OCI-LY1 (cell line): Measurements from ENCODE around the gene ATP2B2.

Experiments
- H2AFZ ChIP-seq: fragments of 200-600 bp; sonication (generic), shearing (Covaris generic); 2 replicates; pipeline ENCODE4 v1.6.0; 2014; ENCODE audit warnings: antibody characterized with exemption, mild to moderate bottlenecking, low read length
- H3F3A ChIP-seq: fragments of 200-600 bp; sonication (generic), shearing (Covaris generic); 2 replicates; pipeline ENCODE4 v1.6.0; 2014; ENCODE audit warnings: mild to moderate bottlenecking, antibody characterized with exemption, low read length, moderate library complexity; ENCODE audit not compliant: insufficient read depth
- H3K27ac ChIP-seq: fragments of 200-600 bp; sonication (generic); 2 replicates; pipeline ENCODE4 v1.5.1; 2014; ENCODE audit warnings: low read length, mixed run types, mild to moderate bottlenecking, low read depth; ENCODE audit not compliant: poor library complexity, severe bottlenecking
- H3K27me3 ChIP-seq: fragments of 200-600 bp; sonication (generic); 2 replicates; pipeline ENCODE4 v1.6.0; 2014; ENCODE audit warnings: antibody characterized with exemption, mild to moderate bottlenecking, low read length, moderate library complexity; ENCODE audit not compliant: insufficient read depth
- H3K36me3 ChIP-seq: fragments of 200-600 bp; sonication (generic); 2 replicates; pipeline ENCODE4 v1.6.1; 2014; ENCODE audit warnings: mild to moderate bottlenecking, antibody characterized with exemption, low read length, moderate library complexity, mixed read lengths; ENCODE audit not compliant: insufficient read depth
- H3K4me1 ChIP-seq: fragments of 200-600 bp; sonication (generic); 2 replicates; pipeline ENCODE4 v1.5.1; 2014; ENCODE audit warnings: mild to moderate bottlenecking, low read length, moderate library complexity; ENCODE audit not compliant: insufficient read depth, severe bottlenecking
- H3K4me2 ChIP-seq: fragments of 200-600 bp; sonication (generic), shearing (Covaris generic); 2 replicates; pipeline ENCODE4 v1.6.1; 2014; ENCODE audit warnings: low read length
- H3K4me3 ChIP-seq: fragments of 200-600 bp; sonication (generic); 2 replicates; pipeline ENCODE4 v1.5.1; 2014; ENCODE audit warnings: low read length, low read depth, mild to moderate bottlenecking, mixed read lengths; ENCODE audit not compliant: poor library complexity, severe bottlenecking
- H3K79me2 ChIP-seq: fragments of 200-600 bp; shearing (Covaris generic); 2 replicates; pipeline ENCODE4 v1.6.1; 2016; ENCODE audit warnings: mixed run types, low read length, mixed read lengths; ENCODE audit not compliant: insufficient read depth
- H3K9ac ChIP-seq: fragments of 200-600 bp; sonication (generic), shearing (Covaris generic); 2 replicates; pipeline ENCODE4 v1.6.1; 2014; ENCODE audit warnings: mild to moderate bottlenecking, low read length, mixed read lengths
- H3K9me2 ChIP-seq: fragments of 200-600 bp; sonication (generic), shearing (Covaris generic); 2 replicates; pipeline ENCODE4 v1.6.1; 2014; ENCODE audit warnings: low read depth, mild to moderate bottlenecking, low read length, mixed read lengths
- H3K9me3 ChIP-seq: fragments of 200-600 bp; shearing (Covaris generic); 2 replicates; pipeline ENCODE4 v1.6.1; 2014; ENCODE audit warnings: low read length, mixed read lengths
- H4K20me1 ChIP-seq: fragments of 200-600 bp; sonication (generic), shearing (Covaris generic); 2 replicates; pipeline ENCODE4 v1.6.0; 2016; ENCODE audit warnings: mild to moderate bottlenecking, low read length; ENCODE audit not compliant: insufficient read depth
- CTCF ChIP-seq: fragments of 200-600 bp; sonication (generic), shearing (Covaris generic); IDR thresholded peaks from 2 replicates; pipeline ENCODE4 v1.5.1; 2017; ENCODE audit warnings: mild to moderate bottlenecking, antibody characterized with exemption, low read length, moderate library complexity, mixed read lengths
- EZH2 ChIP-seq: fragments of 200-600 bp; sonication (generic), shearing (Covaris generic); IDR thresholded peaks from 2 replicates; pipeline ENCODE4 v1.8.0; 2017; ENCODE audit warnings: borderline replicate concordance, mixed run types, mild to moderate bottlenecking, antibody characterized with exemption, low read length, moderate library complexity, mixed read lengths

The ATP2B2 gene

GRCh38 chr3:10442151-10442795 lies 63.1 kb downstream of the ATP2B2 start:
- H3K27ac ChIP-seq, result no peak overlapping the region
- no peak overlapping the region for H2AFZ ChIP-seq
- no peak overlapping the region for H3K4me3 ChIP-seq
- no peak overlapping the region for H3K9ac ChIP-seq
- H3K36me3 ChIP-seq, result no peaks in the 10 kb centered on the region
- no peaks in the 10 kb centered on the region for H4K20me1 ChIP-seq
- no peaks in the 10 kb centered on the region for H3K4me1 ChIP-seq
- no peak overlapping the region for H3K4me2 ChIP-seq
- TF ChIP-seq EZH2, result no peak
- TF ChIP-seq CTCF, result no peak
- H3K9me2 ChIP-seq, result no peaks in the 10 kb centered on the region
- H3K9me3 ChIP-seq, result no peaks in the 10 kb centered on the region
- peaks cover 22% of the 10 kb centered on the region; the same call in 1 of the 2 replicates for H3K27me3 ChIP-seq
- no peaks in the 10 kb centered on the region for H3K79me2 ChIP-seq
- H3F3A ChIP-seq, result no peaks in the 10 kb centered on the region

- Histone ChIP-seq H3K9me2 (no peaks in the 10 kb centered on the region), H3F3A (no peaks in the 10 kb centered on the region), H3K36me3 (no peaks in the 10 kb centered on the region), H3K27me3 (peaks cover 22% of the 10 kb centered on the region; the same call in 1 of the 2 replicates), H3K27ac (no peak overlapping the region), H3K4me3 (no peak overlapping the region), H3K79me2 (no peaks in the 10 kb centered on the region), H3K9me3 (no peaks in the 10 kb centered on the region), H3K4me2 (no peak overlapping the region), H3K9ac (no peak overlapping the region), H3K4me1 (no peaks in the 10 kb centered on the region), H4K20me1 (no peaks in the 10 kb centered on the region), H2AFZ (no peak overlapping the region)
- no peak for TF ChIP-seq CTCF
- TF ChIP-seq EZH2, result no peak
These were observed 64.7 kb downstream of the ATP2B2 start for GRCh38 chr3:10440684-10441083.

- Histone ChIP-seq H3K27me3 (peaks cover 22% of the 10 kb centered on the region; the same call in 1 of the 2 replicates), H3K4me2 (no peak overlapping the region), H3K9ac (no peak overlapping the region), H3K27ac (no peak overlapping the region), H3K79me2 (no peaks in the 10 kb centered on the region), H3K9me2 (no peaks in the 10 kb centered on the region), H3K4me1 (no peaks in the 10 kb centered on the region), H3K36me3 (no peaks in the 10 kb centered on the region), H3K4me3 (no peak overlapping the region), H2AFZ (no peak overlapping the region), H4K20me1 (no peaks in the 10 kb centered on the region), H3K9me3 (no peaks in the 10 kb centered on the region), H3F3A (no peaks in the 10 kb centered on the region)
- no peak for TF ChIP-seq EZH2
- no peak for TF ChIP-seq CTCF
These were observed 66.3 kb downstream of the ATP2B2 start for GRCh38 chr3:10438902-10439610.
